Measurements from ENCODE around the gene MYO3A.

The MYO3A gene

DNA sequence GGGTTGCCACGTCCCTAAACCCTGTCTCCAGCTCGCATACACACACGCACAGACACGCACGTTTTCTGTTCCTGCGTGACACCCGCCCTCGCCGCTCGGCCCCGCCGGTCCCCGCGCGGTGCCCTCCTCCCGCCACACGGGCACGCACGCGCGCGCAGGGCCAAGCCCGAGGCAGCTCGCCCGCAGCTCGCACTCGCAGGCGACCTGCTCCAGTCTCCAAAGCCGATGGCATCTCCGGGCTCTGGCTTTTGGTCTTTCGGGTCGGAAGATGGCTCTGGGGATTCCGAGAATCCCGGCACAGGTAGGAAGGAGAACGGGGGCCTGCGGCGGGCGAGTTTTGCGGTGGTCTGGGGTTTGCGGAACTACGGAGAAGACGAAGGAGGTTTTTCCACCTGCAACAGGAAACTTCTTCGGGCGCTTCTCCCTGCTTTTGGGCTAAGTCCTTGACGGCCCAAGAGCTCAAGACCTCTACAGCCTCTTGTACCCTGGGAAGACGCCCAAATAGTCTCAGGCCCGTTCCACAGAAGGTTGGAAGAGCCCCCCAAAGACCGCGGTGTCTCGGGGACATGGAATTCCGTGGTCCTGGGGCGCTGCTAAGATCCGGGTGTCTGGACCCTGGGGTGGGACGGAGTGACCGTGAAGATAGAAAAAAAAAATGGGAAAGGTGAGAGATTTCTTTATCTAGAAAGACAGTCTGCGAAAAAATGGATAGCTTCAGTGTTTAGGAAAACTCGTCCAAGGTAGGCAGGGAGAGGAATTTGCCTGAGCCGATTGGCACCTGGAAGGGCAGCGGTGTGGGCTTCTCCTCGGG is 282.8 kb downstream of the MYO3A start, which contains the start of gene GAD2:
Gene GAD2 (plus strand): TSS at position 190 of the 811 bp plus-strand sequence. CDS start 36 bp downstream, at position 226.
- no peak for DNase-seq

DNA sequence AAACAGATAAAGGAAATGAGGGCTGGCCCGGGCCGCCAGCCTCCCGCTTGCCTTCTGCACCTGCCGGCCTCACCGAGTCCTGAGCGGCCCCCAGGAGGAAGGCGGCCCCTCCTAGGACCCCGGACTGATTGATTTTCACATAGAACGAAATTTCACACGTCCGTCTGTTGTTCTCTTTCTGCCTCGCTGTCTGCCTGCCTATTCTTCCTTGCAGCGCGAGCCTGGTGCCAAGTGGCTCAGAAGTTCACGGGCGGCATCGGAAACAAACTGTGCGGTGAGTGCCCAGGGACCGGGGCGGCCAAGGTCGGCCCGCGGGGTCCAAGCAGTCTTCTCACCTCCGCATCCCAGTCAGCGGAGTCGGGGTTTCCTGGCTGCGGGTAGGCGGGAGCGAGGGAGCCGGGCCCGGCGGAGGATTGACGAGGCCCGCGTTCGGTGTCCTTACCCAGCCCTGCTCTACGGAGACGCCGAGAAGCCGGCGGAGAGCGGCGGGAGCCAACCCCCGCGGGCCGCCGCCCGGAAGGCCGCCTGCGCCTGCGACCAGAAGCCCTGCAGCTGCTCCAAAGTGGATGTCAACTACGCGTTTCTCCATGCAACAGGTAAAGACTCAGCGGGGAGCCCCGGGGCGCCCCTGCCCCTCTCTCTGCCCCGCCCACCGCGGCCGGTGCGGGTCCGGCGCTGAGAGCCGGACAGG is 283.5 kb downstream of the MYO3A start:
- no peak for DNase-seq

DNA sequence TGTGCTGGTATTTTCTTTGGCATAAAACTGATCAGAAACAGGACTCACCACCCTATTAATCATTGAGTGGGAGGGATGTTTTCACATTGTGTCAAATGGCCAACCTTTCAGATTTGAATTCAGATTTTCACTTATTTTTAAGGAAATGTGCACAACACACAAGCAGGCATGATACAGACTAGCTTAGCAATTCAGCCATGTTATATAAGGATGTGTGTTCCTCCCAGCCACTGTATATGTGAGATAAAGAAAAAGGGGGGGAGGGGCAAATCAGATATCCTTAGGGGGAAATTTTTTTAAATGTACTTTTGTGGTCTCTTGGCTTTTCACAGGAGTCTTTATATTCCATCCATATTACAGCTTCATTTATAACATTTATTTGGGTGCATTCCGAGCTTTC is 285.6 kb downstream of the MYO3A start:
- no peak for DNase-seq

DNA sequence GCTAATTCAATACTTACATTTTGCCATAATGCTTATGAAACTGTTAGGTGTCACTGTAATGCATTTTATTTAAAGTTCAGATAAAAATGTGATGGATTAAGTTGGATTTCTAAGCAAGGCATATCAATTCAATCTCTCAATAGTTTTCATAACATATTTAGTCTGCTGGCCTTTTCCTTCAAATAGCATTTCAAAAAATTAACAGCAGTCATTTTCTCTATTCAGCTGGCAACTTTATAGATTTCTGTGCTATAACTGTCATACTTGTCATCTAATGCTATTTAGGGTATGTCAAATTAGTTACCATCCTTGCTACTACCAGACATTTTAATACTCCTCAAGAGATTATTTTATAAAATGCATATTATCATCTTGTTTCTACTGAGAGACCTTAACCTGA is 286.9 kb downstream of the MYO3A start:
- DNase-seq = no peak

DNA sequence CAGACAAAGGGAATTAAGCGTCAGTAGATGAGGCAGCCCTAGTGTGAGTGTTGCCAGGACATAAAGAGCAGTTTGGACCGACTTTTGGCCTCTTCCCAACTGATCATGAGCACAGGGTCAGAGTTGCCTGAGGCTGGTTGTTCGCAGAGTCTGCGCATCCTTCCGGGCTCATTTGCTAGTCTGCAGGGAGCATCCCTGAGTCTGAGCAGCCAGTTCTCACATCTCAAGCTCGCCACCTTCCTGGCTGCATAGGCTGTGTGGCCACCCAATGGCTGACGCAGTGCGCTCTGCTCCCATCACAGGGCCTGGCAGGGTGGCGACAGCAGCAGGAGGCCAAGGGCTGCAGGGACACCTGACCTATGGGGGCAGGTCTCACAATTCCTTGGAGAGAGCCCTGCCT is 287.5 kb downstream of the MYO3A start:
- DNase-seq = no peak

DNA sequence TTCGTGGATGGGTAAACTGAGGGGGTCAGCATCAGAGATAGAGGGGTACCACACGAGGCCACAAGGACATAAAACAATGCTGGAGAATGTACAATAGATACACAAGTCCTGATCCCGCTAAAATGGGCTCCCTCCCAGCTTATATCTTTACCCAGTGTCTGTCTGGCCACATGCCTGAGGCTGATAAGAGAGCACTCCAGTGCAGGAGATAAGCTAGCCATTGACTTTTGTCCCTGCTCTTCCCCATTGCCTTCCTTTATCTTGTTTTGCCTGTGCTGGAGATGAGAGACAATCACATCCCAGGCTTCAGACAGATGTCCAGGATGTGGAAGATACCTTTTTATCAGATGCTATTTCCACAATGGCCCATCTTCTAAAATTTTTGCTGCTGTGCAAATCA is 288.5 kb downstream of the MYO3A start:
- DNase-seq = no peak

DNA sequence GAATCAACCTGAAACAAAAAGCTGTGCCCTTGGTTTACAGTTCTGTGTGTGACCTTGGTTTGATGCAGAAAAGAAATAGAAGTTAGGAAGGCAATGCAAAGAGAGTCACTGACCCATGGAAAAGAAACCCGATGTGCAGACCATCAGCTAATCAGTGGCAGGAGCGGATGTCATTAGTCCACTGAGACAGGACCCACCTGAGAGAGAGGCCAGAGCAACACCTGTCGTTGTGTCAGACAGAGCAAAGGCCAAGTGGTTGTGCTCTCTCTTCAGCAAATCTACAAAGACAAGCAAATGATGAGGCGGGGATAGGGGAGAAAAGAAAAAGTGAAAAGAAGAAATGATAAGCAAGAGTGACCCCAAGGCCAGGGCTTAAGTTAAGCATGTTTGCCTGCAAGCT is 291.3 kb downstream of the MYO3A start:
- DNase-seq = no peak

DNA sequence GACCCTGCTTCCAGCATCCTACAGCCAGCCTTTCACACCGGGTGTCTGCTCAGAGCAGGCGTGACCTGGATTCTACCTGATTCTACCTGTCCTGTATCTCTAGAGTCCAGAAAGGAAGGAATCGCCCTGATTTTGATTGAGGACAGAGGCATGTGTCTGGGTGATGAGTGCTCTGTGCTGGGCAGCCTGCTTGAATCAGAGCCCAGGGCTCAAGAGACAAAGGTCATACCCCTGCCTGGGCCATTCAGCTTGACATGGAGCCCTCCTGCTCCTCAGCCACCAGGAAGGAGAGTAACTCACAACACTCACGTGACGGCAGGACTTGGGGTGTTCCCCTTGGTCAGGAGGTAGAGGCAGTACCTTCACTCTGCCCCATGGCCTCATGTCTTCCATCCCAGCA is 293.8 kb downstream of the MYO3A start:
- no peak for DNase-seq

DNA sequence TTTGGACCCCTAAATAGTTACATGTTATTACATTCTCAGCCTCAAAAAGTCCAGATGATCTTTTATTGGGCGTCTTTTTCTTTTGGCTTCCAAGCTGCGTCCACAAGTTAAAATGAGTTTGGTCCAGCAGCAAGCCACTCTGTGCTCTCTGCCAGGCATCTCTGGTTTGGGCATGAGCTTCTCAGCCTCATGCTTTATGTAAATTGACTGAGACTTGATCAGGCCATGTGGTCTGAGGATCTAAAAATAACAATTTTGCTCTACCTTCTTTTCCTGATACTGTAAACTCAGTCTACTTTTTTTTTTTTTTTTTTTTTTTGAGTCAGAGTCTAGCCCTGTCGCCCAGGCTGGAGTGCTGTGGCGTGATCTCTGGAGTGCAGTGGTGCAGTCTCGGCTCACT is 298.1 kb downstream of the MYO3A start:
- no peak for DNase-seq

DNA sequence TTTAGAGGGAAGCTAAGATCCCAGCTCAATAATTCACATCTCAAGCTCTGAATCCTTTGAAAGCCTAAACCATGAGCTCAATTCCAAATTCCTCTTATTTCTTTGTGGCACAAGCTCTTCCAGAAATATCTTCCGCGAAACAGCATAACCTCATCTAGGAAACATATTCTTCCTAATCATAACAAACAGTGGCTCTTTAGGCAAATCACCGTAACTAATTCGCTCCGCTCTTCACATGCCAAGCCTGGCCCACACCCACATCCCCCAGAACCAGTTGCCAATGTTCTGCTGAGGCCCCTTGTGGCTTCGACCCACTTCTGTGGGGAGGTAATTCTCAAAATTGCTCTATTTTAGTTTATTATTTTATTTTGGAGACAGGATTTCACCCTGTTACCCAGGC is 301.7 kb downstream of the MYO3A start:
- no peak for DNase-seq

DNA sequence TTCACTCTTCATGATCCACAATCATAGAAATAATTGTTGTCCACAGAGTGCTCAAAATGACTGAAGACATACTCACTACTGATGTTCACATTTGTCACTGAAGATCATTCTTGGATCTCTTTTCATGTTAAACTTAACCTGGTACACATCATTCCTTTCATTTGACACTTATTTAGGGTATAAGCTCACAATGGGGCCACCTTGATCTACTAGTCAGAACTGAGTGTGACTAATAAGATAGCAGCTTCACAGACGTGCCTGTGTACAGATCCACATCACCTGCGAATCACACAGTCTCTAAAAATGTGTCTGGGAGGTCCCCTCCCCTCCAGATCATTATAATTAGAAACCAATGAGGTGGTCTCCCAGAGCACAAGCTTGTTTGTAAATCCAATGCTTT is 304.3 kb downstream of the MYO3A start:
- no peak for DNase-seq

DNA sequence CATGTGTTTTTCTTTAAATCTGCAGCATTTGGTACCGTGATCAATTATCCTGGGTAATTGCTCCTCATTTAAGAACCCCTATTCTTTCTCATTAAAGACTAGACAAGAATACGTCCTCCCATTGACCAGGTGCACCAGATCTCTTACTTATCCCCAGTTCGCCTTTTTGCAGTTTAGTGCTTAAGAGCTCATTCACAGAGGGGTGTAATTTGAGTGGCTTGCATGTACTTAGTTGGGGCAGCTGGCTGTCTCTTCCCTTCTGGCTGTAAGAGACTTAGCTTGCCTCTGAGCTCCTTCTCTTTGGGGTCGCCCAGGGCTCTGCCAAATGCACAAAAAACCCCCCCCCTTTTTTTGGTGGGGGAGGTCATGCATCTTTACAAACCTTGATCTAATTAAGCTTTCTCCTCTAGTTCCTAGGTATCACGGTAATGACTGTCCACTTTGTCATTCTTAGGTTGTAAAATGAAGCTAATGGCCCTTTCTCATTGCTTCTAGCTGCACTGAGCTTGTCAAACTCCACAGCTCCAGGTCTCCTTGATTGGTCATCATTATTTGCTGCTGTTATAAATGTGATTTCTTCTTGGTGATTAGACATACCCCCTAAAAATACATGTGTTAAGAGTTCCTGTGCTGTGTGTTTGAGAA is 308.8 kb downstream of the MYO3A start:
- DNase-seq = no peak

DNA sequence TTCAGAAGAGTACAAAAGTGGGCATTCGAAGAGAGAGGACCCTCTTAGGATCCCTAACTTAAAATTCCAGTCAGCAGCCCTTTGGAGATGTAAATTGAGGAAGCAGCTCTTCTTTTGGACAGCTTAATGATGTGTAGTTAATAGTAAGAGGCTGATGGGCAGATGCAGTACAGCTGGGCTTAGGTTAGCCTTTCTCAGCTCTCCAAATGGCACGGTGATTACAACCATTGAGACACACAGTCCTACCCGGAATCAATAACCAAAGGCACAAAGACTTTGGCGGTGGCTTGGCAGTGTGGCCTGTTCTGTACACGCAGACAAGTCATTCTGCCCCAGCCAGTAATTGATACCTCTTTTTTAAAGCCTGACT is 309.3 kb downstream of the MYO3A start:
- DNase-seq = no peak

DNA sequence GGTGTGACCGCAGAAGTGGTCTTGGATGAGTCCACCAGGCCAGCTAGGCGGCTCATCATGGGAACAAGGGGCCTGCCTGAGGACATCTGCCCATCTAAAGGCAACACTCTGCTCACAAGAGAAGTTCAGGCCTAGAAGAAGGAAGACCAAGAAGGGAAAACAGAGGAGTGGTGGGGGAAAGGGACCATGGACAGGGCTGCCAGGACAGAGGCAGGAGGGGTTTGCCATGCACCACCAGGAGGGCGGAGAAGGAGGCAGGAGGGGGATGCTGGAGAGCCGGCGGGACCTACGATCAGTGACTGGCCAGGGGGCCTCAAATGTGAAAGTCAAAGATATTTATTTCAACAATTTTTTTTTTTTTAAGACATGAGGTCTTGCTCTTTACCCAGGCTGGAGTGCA is 315.7 kb downstream of the MYO3A start:
- DNase-seq = no peak

DNA sequence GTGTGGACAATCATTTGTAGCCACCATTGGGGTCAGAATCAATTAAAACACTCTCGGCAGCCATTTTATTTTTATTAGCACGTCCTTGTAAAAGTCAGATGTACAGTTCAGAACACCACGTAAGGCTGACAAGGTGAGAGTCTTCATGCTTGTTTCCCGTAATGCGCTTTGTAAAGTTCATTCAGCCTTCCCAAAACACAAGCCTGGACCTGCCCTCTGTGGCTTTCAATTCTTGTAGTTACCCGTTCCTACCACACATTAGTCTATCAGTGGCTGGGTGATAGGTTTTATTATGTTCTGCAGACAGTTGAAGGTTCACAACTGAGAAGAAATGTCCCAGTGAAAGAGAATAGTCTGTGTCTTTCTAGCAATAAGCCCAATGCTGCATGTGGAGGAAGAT is 317.9 kb downstream of the MYO3A start:
- DNase-seq = no peak

DNA sequence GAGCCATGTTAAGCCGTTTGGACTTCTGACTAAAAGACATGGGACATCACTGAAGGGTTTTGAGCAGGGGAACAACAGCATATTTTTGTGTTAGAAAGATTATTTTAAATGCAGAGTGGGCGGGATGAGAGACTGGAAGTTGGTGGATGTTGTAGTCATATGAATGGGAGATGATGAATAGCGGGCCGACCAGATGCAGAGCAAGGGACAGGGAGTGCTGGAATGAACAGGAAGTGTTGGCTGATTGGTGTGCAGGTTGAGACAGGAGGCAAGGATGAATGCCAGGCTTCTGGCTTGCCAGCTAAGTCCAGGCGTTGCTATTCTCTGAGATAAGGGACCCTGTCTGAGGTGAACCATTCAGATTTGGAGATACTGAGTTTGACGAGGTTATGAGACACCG is 320.6 kb downstream of the MYO3A start:
- no peak for DNase-seq

DNA sequence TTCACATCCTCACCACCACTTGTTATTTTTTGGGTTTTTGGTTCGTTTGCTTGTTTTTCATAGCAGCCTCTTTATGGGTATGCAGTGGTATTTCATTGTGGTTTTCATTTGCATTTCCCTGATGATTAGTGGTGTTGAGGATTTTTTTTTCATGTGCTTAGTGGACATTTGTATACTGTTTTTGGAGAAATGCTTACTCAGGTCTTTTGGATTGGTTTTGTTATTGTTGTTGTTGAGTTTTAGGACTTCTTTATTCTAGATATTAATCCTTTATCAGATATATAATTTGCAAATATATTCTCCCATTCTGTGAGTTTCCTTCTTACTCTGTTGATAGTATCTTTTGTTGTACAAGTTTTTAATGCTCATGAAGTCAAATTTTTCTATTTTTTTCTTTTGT is 325.3 kb downstream of the MYO3A start:
- DNase-seq = no peak

All from NK-92 treated with Interleukin-12 subunit alpha and Interleukin-12 subunit beta, amount 100 ng/mL, for 24 hours (cell line).